ENCODE results near the gene ACTN4.

Gene ACTN4

DNA sequence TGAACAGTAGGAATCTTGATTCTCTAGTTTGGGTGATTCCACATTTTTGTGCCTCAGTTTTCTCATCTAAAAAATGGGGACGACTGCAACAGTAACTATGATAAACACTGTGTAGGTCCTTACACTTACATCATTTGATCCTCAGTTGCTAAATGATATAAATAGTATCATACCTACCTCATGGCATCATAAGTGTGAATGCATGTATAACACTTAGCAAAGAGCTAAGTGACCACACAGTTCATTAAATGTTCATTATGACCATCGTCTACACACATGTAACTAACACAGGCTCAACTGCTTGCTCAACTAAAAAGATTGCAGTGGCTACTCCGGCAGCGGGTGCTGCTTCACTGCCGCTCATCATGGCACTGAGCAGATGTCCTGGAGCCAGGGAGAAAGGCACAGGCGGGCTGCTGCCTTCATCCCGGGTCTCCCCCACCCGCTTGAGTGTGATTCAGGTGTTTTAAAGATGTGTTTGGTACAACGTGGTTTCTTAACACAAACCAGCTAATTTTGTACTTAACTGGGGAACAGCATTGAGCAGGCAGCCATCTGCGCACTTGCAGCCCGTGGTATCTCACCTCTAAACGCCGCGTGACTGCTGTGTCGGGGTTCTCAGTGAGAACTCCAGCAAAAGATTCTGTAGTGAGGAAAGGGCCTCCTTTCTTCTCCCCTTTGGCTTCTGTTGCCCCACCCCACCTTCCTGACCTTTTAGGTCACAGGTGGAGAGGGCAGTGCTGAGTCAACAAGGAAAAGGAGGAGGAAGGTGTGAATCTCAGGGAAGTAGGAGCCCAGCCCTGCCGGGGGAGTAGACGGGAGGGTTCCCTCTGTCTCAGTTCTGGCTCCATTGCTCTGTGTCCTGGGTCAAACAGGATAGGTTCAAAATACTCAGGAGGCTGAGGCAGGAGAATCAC is 11.7 kb upstream of the ACTN4 start:
- DNase-seq (ENCODE audit: low read depth) = no peak

- DNase-seq (ENCODE audit: low read depth) = no peak
Observed at GRCh38 chr19:38638461-38638860, 9.0 kb upstream of the ACTN4 start.

DNA sequence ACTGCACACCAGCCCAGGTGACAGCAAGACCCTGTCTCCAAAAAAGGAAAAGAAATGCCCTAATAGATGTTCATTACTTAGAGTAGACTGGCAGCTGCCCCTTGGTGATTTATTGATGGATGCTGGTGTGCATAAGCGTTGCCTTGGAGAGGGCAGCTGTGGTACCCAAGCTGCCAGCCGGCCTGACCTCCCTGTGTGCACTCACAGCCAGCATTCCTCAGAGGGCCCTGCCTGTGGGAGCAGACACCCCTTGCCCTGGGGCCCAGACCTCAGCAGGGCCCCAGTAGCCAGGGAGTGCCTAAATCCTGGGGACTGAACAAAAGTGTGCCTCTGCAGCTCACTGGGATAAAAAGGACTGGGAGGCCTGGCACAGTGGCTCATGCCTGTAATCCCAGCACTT is 7.8 kb upstream of the ACTN4 start:
- no peak for DNase-seq (ENCODE audit: low read depth)

DNA sequence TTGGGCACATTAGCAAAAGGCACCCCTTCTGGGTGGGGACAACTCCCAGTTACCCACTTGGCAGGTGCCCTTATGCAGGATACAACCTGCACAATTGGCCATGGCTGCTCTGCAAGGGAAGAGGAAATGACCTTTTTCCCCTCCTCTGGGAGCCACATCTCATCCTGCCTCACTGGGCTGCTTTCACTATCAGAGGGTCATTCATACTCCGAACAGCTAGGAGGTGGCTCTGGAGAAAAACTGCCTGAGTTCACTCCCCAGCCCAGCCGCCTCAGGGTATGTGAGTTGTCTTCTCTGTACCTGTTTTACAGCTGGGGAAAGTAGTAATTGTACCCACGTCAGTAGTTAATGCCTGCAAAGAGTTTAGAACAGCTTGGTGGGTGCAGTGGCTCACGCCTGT is 7.1 kb upstream of the ACTN4 start:
- no peak for DNase-seq (ENCODE audit: low read depth)

DNA sequence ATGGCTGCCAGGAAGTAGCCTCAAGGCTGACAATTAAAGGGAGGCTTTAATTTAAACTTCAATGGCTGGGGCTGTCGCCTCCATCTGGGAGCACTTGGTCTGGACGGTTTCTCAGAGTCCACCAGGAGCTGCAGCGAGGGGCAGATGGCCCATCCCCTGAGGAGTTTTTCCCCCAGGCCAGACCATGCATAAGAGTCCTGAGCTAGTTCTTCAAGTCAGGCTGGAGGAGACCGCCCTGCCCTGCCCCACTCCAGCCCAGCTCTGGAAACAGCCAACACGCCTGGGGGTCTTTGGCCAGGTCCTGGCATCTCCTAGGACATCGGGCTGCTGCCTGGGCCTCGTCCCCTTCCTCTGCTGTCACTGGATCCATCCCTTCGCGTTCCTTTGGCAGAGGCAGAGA is 5.3 kb upstream of the ACTN4 start:
- DNase-seq (ENCODE audit: low read depth) = no peak

DNA sequence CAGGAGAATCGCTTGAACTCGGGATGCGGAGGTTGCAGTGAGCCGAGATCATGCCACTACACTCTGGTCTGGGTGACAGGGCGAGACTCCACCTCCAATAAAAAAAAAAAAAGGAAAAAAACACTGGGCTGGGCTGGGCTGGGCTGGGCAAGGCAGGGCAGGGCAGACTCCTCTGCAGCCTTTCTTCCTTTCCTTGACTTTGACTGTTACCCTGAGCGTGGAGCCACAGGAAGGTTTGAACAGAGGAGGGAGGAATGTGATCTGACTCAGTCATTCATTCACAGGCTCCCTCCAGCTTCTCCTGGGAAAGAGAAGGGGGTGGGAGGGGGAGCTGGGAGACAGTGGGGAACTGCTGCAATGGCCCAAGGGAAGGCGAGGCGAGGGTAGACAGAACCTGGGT is 2.7 kb upstream of the ACTN4 start:
- no peak for DNase-seq (ENCODE audit: low read depth)

- DNase-seq (ENCODE audit: low read depth) = no peak
Observed at GRCh38 chr19:38647966-38648768, 718 bp downstream of the ACTN4 start.

- no peak for DNase-seq (ENCODE audit: low read depth)
Observed at GRCh38 chr19:38648769-38649304, 1.4 kb downstream of the ACTN4 start.

DNA sequence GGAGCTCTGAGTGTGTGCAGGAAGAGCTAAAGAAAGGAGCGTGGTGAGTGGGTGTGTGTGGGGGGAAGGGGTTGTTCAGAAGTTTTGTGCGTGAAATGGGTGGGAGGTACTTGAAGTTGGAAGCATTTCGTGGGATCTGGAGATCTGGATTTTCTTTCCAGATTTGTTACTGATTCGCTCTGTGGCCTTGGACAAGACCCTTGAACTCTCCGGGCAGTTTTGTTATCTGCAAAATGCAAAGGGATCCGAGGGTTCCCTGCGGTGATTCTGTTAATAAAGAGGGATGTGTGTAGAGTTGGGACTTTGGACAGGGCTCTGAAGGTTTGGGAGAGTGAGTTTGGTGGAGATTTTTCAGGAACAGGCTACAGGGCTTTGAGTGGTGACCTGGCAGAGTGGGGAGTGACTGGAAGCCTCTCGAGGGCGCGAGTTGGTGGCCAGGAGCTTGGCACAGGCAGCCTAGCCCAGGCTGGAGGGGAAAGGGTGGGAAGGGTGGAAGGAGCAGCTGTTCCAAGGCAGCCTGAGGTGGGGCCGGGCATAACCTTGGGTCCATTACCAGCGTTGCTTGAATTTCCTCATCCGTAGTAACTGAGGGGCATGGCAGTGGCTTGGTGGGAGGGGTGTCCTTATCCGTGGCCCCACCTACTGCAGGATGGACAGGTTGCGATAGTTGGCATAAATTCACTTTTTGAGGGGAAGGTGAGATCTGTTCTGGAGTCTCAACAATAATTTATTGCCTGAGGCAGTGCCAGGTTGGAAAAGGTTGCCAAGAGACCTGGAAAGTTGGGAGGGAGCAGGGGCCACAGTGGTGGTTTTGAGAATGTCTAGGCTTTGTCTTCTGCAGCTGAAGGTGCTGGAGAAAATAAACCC is 2.1 kb downstream of the ACTN4 start:
- DNase-seq (ENCODE audit: low read depth) = no peak

DNA sequence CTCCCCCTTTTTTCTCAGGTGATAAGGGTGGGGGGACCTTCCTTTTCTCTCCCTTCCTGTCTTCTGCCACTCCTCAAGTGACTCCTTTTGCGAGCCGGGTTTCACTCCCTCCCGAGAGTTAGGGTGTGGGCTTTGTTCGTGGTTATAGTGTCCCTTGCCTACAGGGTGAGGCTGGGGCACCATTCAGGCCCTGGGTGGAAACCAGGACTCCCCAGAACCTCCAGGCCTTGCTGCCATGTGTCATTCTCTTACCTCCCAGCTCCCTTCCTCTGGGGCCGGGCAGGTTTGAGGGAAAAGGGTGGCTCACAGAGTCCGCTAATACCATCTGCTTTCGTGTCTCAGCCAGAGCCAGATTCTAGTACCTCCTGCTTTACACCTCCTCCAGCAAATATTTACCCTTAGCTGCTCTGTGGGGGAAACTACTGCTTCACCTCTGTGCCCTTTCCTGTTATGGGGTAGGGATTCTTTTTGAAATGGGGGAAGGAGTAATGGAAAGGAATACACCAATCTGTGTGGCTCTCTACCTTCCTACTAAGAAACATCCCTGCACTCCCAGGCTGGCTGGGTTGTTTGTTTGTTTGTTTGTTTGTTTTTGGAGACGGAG is 2.8 kb downstream of the ACTN4 start:
- no peak for DNase-seq (ENCODE audit: low read depth)

GRCh38 chr19:38650911-38651584 is 3.6 kb downstream of the ACTN4 start:
- DNase-seq (ENCODE audit: low read depth) = peak; percentile 82

- DNase-seq (ENCODE audit: low read depth) = peak; percentile 48
Observed at GRCh38 chr19:38653028-38653571, 5.7 kb downstream of the ACTN4 start.

DNA sequence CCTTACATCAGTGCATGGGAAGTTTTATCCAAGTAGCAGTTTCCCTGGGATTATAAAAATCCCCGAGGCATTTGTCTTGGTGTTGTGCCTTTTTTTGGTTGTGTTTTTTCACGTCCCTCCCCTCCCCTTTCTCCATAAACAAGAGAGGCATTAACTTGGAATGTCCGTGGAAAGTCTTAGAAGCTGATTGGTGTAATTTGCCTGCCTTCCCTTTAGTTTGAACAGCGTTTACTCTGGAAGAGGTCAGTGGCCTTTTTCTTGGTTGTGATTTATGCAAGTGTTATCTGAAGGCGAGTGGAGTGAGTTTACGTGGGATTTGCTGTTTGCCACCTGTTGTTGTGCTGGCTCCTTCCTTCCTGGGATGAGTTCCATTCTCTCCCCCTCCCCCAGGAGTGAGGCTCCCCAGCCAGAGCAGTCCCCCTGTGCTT is 7.2 kb downstream of the ACTN4 start:
- DNase-seq (ENCODE audit: low read depth) = no peak

DNA sequence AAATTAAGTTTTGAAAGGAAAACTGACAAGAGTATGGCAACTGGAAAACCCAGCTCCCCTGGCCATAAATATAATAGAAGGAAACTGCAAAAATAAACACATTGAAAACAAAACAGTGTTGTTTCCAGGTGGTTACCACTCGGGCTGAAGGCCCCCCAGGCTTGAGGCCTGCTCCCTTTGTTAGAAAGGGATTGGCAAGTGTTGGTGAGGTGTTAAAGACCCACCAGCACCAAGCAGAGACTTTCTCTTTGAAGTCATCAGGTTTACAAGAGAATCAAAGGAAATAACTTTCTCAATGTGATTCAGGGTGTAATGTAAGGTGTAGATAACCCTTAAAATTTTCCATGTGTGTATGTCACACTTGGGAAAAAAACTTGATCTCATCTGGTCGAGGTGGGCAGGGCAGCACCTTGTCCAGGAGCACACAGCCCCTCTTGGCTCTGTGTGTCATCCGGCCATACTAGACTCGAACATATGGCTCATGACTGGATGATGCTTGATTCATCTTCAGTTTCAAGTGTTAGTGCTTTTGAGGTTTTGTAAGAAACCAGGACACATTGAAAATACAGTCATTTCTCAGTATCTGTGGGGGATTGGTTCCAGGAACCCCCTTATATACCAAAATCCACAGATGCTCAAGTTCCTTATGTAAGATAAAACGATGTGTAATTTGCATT is 7.8 kb downstream of the ACTN4 start:
- no peak for DNase-seq (ENCODE audit: low read depth)

DNA sequence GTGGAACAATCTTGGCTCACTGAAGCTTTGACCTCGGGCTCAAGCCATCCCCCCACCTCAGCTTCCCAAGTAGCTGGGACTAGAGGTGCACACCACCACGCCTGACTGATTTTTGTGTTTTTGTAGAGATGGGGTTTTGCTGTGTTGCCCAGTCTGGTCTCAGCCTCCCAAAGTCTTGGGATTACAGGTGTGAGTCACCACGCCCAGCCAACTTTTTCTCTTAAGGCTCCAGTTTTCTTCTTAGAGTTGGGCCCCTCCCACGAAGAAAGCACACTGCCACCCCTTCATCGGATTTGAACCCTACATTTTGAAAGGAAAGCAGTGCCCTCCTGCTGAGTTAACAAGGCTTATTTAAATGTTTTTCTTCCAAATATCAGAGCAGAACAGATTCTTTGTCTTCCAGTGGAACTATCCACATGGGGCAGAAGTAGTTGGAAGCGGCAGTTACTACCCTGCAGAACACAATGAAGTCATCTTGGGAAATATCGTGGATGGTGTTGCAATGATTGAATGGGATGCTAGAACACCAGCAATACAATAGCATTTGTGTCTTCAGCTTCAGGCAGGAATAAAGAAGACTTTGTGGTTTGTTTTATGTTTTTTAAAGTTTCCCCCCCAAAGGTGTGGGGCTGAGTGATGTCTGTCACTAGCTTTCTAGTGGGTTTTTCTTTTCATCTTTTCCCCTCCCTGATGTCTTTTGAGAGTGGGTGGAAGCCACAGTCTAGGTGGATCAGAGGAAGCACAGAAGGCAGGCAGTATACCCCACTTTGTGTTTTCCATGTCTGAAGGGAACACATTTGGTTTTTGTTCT is 8.9 kb downstream of the ACTN4 start:
- DNase-seq (ENCODE audit: low read depth) = peak; percentile 63

DNA sequence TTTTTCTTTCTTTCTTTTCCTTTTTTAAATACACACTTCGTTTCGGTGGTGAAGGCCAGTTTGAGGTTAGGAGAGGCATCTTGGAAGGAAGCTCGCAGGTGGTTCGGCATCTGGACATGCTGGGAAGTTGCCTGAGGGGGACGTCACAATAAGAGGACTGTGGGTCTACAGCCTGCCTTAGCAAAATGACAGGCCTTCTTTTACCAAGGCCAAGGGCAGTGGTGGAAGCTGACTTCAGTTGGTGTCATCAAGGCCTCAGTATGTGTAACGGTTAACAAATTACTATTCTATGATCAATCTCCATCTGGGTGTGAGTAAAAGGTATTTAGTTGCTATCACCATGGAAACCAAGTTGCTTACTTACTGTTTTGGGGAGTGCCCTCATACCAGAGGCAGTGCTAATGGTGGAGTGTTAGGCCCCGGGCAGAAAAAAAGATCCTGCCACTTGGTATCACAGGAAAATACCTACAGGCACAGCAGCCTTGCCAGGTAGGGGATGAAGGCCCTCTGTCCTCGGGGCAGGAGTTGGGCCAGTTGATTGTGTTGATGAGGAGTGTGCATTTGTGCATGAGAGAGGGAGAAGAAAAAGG is 10.3 kb downstream of the ACTN4 start:
- DNase-seq (ENCODE audit: low read depth) = peak; percentile 76

GRCh38 chr19:38658462-38659306 is 11.2 kb downstream of the ACTN4 start:
- DNase-seq (ENCODE audit: low read depth) = peak; percentile 100

GRCh38 chr19:38660724-38661123 is 13.3 kb downstream of the ACTN4 start:
- DNase-seq (ENCODE audit: low read depth) = no peak

All from stromal cell of bone marrow (primary cell).